Measurements from ENCODE around the gene LDLRAD4.

LDLRAD4 gene

DNA sequence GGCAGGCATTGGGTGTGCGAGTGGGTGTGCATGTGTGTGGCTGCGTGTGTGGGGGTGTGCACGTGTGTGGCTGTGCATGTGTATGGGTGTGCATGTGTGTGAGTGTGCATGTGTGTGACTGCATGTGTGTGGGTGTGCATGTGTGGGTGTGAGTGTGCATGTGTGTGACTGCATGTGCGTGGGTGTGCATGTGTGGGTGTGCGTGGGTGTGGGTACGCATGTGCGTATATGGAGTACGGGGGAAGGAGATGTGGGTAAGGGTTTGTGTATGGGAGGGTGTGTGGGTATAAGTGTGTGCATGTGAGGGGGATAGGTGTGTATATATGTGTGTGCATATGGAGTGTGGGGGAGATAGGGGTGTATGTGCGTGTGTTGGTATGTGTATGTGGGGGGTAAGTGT is 371.4 kb downstream of the LDLRAD4 start:
- Histone ChIP-seq H3K4me2 (no peak overlapping the region), H3K9ac (no peak overlapping the region), H3K4me1 (ENCODE audit: low read depth, poor library complexity, severe bottlenecking) (peaks cover 7% of the 10 kb centered on the region), H3K27ac (no peak overlapping the region), H3K4me3 (IDR thresholded peaks at IDR 0.05; ENCODE audit: insufficient read depth, low read depth, low read length) (no peak overlapping the region), H3K27me3 (ENCODE audit: insufficient read depth, low read depth) (no peaks in the 10 kb centered on the region), H2AFZ (ENCODE audit: low read depth) (no peak overlapping the region), H3K79me2 (ENCODE audit: insufficient read depth, low read depth) (no peaks in the 10 kb centered on the region), H4K20me1 (ENCODE audit: insufficient read depth) (no peaks in the 10 kb centered on the region), H3K36me3 (ENCODE audit: insufficient read depth) (no peaks in the 10 kb centered on the region)
- TF ChIP-seq, protein P1, sequence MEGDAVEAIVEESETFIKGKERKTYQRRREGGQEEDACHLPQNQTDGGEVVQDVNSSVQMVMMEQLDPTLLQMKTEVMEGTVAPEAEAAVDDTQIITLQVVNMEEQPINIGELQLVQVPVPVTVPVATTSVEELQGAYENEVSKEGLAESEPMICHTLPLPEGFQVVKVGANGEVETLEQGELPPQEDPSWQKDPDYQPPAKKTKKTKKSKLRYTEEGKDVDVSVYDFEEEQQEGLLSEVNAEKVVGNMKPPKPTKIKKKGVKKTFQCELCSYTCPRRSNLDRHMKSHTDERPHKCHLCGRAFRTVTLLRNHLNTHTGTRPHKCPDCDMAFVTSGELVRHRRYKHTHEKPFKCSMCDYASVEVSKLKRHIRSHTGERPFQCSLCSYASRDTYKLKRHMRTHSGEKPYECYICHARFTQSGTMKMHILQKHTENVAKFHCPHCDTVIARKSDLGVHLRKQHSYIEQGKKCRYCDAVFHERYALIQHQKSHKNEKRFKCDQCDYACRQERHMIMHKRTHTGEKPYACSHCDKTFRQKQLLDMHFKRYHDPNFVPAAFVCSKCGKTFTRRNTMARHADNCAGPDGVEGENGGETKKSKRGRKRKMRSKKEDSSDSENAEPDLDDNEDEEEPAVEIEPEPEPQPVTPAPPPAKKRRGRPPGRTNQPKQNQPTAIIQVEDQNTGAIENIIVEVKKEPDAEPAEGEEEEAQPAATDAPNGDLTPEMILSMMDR (conservative IDR thresholded peaks at IDR 0.05; ENCODE audit: low read depth, low read length), result no peak

DNA sequence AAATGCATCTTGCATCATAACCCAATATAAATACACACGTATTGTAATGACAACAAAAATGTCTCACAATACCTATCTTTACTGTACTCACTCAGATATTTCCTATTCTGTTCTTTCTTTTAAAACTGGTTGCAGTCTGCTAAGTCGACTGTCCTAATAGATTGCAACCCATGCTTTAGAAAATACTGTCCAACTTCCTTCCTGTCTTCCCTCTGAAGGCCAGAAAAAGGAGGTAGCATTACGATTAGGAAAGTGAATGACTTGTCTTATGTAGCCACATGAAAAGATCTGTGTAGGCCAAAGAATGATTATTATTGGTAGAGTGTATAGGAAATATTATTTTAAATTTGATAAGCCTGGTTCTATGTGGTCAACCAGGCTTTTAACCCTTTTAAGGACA is 373.7 kb downstream of the LDLRAD4 start:
- no peak overlapping the region for H3K4me2 ChIP-seq

DNA sequence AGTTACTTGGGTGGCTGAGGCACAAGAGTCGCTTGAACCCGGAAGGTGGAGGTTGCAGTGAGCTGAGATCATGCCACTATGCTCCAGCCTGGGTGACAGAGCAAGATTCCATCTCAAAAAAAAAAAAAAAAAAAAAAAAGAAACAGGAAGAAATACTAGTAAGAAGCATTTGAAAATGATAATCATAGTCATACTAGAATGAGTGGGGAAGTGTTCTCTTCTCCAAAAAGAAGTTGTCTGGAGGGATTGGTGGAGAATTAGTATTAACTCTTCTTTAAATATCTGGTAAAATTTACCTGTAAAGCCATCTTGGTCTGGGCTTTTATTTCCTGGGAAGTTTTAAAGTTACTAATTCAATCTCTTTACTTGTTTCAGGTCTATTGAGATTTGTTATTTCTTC is 376.0 kb downstream of the LDLRAD4 start:
- Histone ChIP-seq H3K4me1 (ENCODE audit: low read depth, poor library complexity, severe bottlenecking) (no peaks in the 10 kb centered on the region), H3K27ac (no peak overlapping the region), H2AFZ (ENCODE audit: low read depth) (no peak overlapping the region), H4K20me1 (ENCODE audit: insufficient read depth) (no peaks in the 10 kb centered on the region), H3K4me3 (IDR thresholded peaks at IDR 0.05; ENCODE audit: insufficient read depth, low read depth, low read length) (no peak overlapping the region), H3K36me3 (ENCODE audit: insufficient read depth) (no peaks in the 10 kb centered on the region), H3K79me2 (ENCODE audit: insufficient read depth, low read depth) (no peaks in the 10 kb centered on the region), H3K27me3 (ENCODE audit: insufficient read depth, low read depth) (no peaks in the 10 kb centered on the region), H3K4me2 (no peak overlapping the region), H3K9ac (no peak overlapping the region)
- TF ChIP-seq, protein P1 (conservative IDR thresholded peaks at IDR 0.05; ENCODE audit: low read depth, low read length), result no peak

More for the DNA sequence above, 373.7 kb downstream of the LDLRAD4 start:
- no peaks in the 10 kb centered on the region for H3K27me3 ChIP-seq (ENCODE audit: insufficient read depth, low read depth)
- no peak overlapping the region for H2AFZ ChIP-seq (ENCODE audit: low read depth)
- TF ChIP-seq, protein P1 (conservative IDR thresholded peaks at IDR 0.05; ENCODE audit: low read depth, low read length), result no peak
- H3K36me3 ChIP-seq (ENCODE audit: insufficient read depth), result no peaks in the 10 kb centered on the region
- no peaks in the 10 kb centered on the region for H4K20me1 ChIP-seq (ENCODE audit: insufficient read depth)
- H3K4me1 ChIP-seq (ENCODE audit: low read depth, poor library complexity, severe bottlenecking), result peaks cover under 1% of the 10 kb centered on the region
- H3K4me3 ChIP-seq (IDR thresholded peaks at IDR 0.05; ENCODE audit: insufficient read depth, low read depth, low read length), result no peak overlapping the region
- H3K27ac ChIP-seq, result no peak overlapping the region
- H3K79me2 ChIP-seq (ENCODE audit: insufficient read depth, low read depth), result no peaks in the 10 kb centered on the region
- no peak overlapping the region for H3K9ac ChIP-seq

DNA sequence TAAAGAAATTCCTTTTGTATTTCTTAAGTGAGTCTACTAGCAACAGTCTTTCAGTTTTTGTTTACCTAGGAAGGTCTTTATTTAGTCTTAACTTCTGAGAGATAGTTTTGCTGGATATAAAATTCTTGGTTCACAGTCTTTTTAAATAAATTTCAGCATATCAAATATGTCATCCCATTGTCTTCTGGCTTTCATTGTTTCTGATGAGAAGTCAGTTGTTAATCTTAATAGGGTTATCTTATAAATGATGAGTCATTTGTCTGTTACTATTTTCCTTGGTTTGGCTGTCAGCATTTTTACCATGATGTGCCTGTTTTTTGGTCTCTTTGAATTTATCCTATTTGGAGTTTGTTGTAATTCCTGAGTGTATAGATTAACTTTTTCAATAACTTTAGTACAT is 378.5 kb downstream of the LDLRAD4 start:
- Histone ChIP-seq H3K9ac (no peak overlapping the region), H3K36me3 (ENCODE audit: insufficient read depth) (no peaks in the 10 kb centered on the region), H3K27me3 (ENCODE audit: insufficient read depth, low read depth) (no peaks in the 10 kb centered on the region), H3K79me2 (ENCODE audit: insufficient read depth, low read depth) (no peaks in the 10 kb centered on the region), H3K4me3 (IDR thresholded peaks at IDR 0.05; ENCODE audit: insufficient read depth, low read depth, low read length) (no peak overlapping the region), H2AFZ (ENCODE audit: low read depth) (no peak overlapping the region), H4K20me1 (ENCODE audit: insufficient read depth) (no peaks in the 10 kb centered on the region), H3K27ac (no peak overlapping the region), H3K4me2 (no peak overlapping the region), H3K4me1 (ENCODE audit: low read depth, poor library complexity, severe bottlenecking) (peaks cover 4% of the 10 kb centered on the region)
- TF ChIP-seq, protein P1 (conservative IDR thresholded peaks at IDR 0.05; ENCODE audit: low read depth, low read length), result no peak
